K562 (cell line): ENCODE measurements around the gene HIPK2. TPM values are rescaled to one million over a fixed set of nuclear protein-coding genes. Genes with fewer than 3 reads are reported as not detected.

Experiments
- ATAC-seq: fragments of 200-7000 bp; cut with Tn5 transposase; 3 replicates; pipeline ENCODE4 v1.9.1; 2020; ENCODE audit warnings: moderate library complexity
- BruUV-seq: library from RNA; stranded (reverse); fragments of 400-500 nt; replicated peaks from 2 replicates; lab custom pipeline; 2021; lab: Mats Ljungman, UMichigan
- CTCF ChIA-PET: fragments of 300-600 bp; formaldehyde crosslinking; extraction: SDS; loops from one replicate; lab custom pipeline; 2021; ENCODE audit warnings: low intra/inter-chr PET ratio; lab: Yijun Ruan, JAX
- POLR2A ChIA-PET: fragments of 300-600, 350-650 bp; sonication (Branson Sonifier 250); formaldehyde crosslinking; extraction: SDS; loops from one replicate; lab custom pipeline; 2021; ENCODE audit warnings: antibody characterized with exemption, inconsistent platforms; lab: Yijun Ruan, JAX
- DNase-seq, 4 experiments: peaks; one replicate each; pipeline versions ENCODE4 v3.0.0 to v3.0.0-alpha.2; 2011 to 2018; ENCODE audit warnings: low spot score in 3 of 4, mixed read lengths in 3 of 4; ENCODE audit errors: extremely low read depth in 1 of 4
- FAIRE-seq: peaks from 2 replicates; lab custom pipeline; 2011; peaks lifted over from hg19 to GRCh38; lab: Jason Lieb, UNC
- H2AFZ ChIP-seq: 2 replicates; pipeline ENCODE4 v1.6.0; 2011; ENCODE audit warnings: low read depth, low read length, control low read depth, inconsistent platforms
- H3K27ac ChIP-seq: fragments of 200-600 bp; 3 replicates; pipeline ENCODE4 v1.8.0; 2011; ENCODE audit warnings: low read depth, mild to moderate bottlenecking, control low read depth, inconsistent platforms, low read length, moderate library complexity, mixed read lengths; ENCODE audit errors: extremely low read depth
- H3K27me3 ChIP-seq, 2 experiments: fragments of 300-600 bp in 1 of 2; 2 replicates in 1 of 2; 3 replicates in 1 of 2; pipeline versions ENCODE4 v1.6.0 to v1.8.0; 2011; ENCODE audit warnings: inconsistent platforms in 2 of 2, low read length in 2 of 2, mild to moderate bottlenecking in 1 of 2, mixed read lengths in 1 of 2, moderate library complexity in 1 of 2; ENCODE audit not compliant: control insufficient read depth in 2 of 2, insufficient read depth in 2 of 2
- H3K36me3 ChIP-seq: fragments of 300-600 bp; 3 replicates; pipeline ENCODE4 v1.8.0; 2011; ENCODE audit warnings: mild to moderate bottlenecking, low read length, inconsistent platforms; ENCODE audit not compliant: control insufficient read depth, insufficient read depth
- H3K4me1 ChIP-seq, 2 experiments: fragments of 200-600 bp in 1 of 2; replicated peaks in 1 of 2; 2 replicates in 1 of 2; 3 replicates in 1 of 2; pipeline versions ENCODE4 v1.5.1 to v1.8.0; 2011; ENCODE audit warnings: inconsistent platforms in 2 of 2, low read length in 2 of 2, mild to moderate bottlenecking in 1 of 2, mixed read lengths in 1 of 2, moderate library complexity in 1 of 2; ENCODE audit not compliant: control insufficient read depth in 2 of 2, insufficient read depth in 2 of 2
- H3K4me2 ChIP-seq: 2 replicates; pipeline ENCODE4 v1.6.1; 2011; ENCODE audit warnings: low read length, control low read depth, inconsistent platforms, mixed read lengths; ENCODE audit not compliant: insufficient read depth
- H3K4me3 ChIP-seq: fragments of 200-600 bp; sonication (generic), shearing (Covaris generic); 2 replicates; pipeline ENCODE4 v1.5.1; 2016; ENCODE audit warnings: control low read depth, inconsistent platforms
- H3K79me2 ChIP-seq: fragments of 200-600 bp; 3 replicates; pipeline ENCODE4 v1.8.0; 2011; ENCODE audit warnings: low read length, inconsistent platforms; ENCODE audit not compliant: control insufficient read depth, insufficient read depth
- H3K9ac ChIP-seq, 2 experiments: 2 replicates each; pipeline versions ENCODE4 v1.6.0 to v1.6.1; 2011; ENCODE audit warnings: low read depth in 2 of 2, low read length in 2 of 2, control low read depth in 1 of 2, inconsistent platforms in 1 of 2, mild to moderate bottlenecking in 1 of 2, mixed read lengths in 1 of 2; ENCODE audit not compliant: insufficient read depth in 1 of 2
- H3K9me1 ChIP-seq: one replicate; pipeline ENCODE4 v1.6.0; 2011; ENCODE audit warnings: inconsistent platforms, mild to moderate bottlenecking, low read length, moderate library complexity; ENCODE audit not compliant: control insufficient read depth, insufficient read depth
- H3K9me3 ChIP-seq: replicated peaks from 2 replicates; pipeline ENCODE4 v1.5.1; 2011; ENCODE audit warnings: low read depth, low read length, inconsistent platforms; ENCODE audit not compliant: control insufficient read depth, insufficient read depth
- H4K20me1 ChIP-seq: replicated peaks from 2 replicates; pipeline ENCODE4 v1.6.1; 2011; ENCODE audit warnings: low read length, inconsistent platforms, mixed read lengths; ENCODE audit not compliant: control insufficient read depth, insufficient read depth
- BRCA1 ChIP-seq, 2 experiments: fragments of 450-650 bp in 1 of 2; sonication (generic) in 1 of 2; formaldehyde crosslinking in 1 of 2; IDR thresholded peaks; 2 replicates each; pipeline versions ENCODE4 v1.5.0 to v1.6.1; 2017 to 2020; ENCODE audit warnings: mild to moderate bottlenecking in 1 of 2, missing genetic modification reagents in 1 of 2
- CXXC5 ChIP-seq: fragments of 250-450 bp; sonication (Bioruptor Pico); IDR thresholded peaks from 2 replicates; pipeline ENCODE4 v1.8.0; 2022; ENCODE audit warnings: inconsistent platforms, mild to moderate bottlenecking, moderate library complexity
- JUNB ChIP-seq: fragments of 450-650 bp; formaldehyde crosslinking; conservative IDR thresholded peaks from 2 replicates; pipeline ENCODE4 v1.4.0; 2020; ENCODE audit warnings: mild to moderate bottlenecking
- POLR2G ChIP-seq: fragments of 200-400 bp; formaldehyde crosslinking; IDR thresholded peaks from 2 replicates; pipeline ENCODE4 v1.6.1; 2017; ENCODE audit warnings: low read depth, mild to moderate bottlenecking, antibody characterized with exemption, low read length, moderate library complexity
- TBP ChIP-seq: optimal IDR thresholded peaks from 2 replicates; pipeline ENCODE3; 2011; ENCODE audit warnings: low read depth, low read length, improper control_type of control experiment
- WGBS: fragments of 100-300 bp; shearing (Covaris generic); methylation state at CpG from one replicate; pipeline ENCODE4 v1.1.6; 2016; ENCODE audit warnings: low coverage, mixed read lengths; ENCODE audit not compliant: insufficient coverage; ENCODE audit errors: missing lambda C conversion rate; 5-methylcytosine and 5-hydroxymethylcytosine counted together
- in situ Hi-C: fragments of 300-500 bp; cut with MboI; formaldehyde crosslinking; loops from 4 replicates; pipeline ENCODE4 v1.15.0; 2018; ENCODE audit warnings: inconsistent platforms, mixed read lengths
- intact Hi-C: fragments of 100-400 bp; cut with micrococcal nuclease; formaldehyde crosslinking; loops from 2 replicates; pipeline ENCODE4 v1.14.2; 2022
- polyA plus RNA-seq, 8 experiments: library from polyadenylated mRNA; depleted of rRNA in 4 of 8; stranded (reverse) in 5 of 8; unstranded in 3 of 8; fragments of >200 nt; fragmentation: Nextera tagmentation in 2 of 8; fragmentation: Illumina TruSeq in 1 of 8; extraction: Ambion mirVana in 2 of 8; extraction: Trizol in 1 of 8; gene quantifications; 2 replicates each; pipeline versions ENCODE4 v1.2.1 to v1.2.3, GENCODE V29; 2011 to 2014; ENCODE audit warnings: inconsistent platforms in 1 of 8, missing spikeins in 1 of 8
- total RNA-seq, 7 experiments: library from RNA; depleted of rRNA in 6 of 7; stranded (reverse); fragments of >200 nt in 6 of 7; fragmentation: Illumina TruSeq in 2 of 7; extraction: Trizol in 2 of 7; gene quantifications; 2 replicates each; pipeline versions ENCODE4 v1.2.1 to v1.2.3, GENCODE V29; 2011 to 2021; ENCODE audit warnings: low replicate concordance in 1 of 7
- TF ChIP-seq, protein P1 (sequence below), 2 experiments: fragments of 450-650 bp in 1 of 2; IDR thresholded peaks; 2 replicates each; pipeline ENCODE4 v1.6.1; 2011 to 2017; ENCODE audit warnings: low read depth in 2 of 2, antibody characterized with exemption in 1 of 2, borderline replicate concordance in 1 of 2, low read length in 1 of 2, mild to moderate bottlenecking in 1 of 2, mixed read lengths in 1 of 2; ENCODE audit not compliant: control insufficient read depth in 1 of 2
- TF ChIP-seq, protein P2 (sequence below): sonication (generic); formaldehyde crosslinking; IDR thresholded peaks from 2 replicates; pipeline ENCODE4 v1.8.0; 2022; ENCODE audit warnings: missing genetic modification reagents, mild to moderate bottlenecking, borderline replicate concordance

HIPK2 gene
- total and polyA plus RNA-seq, 9 of the 15 experiments (the other 6 are each of a cell fraction or from before 2014, with no cell fraction given), result 0.69 to 19.8 (median 5.1) TPM

DNA sequence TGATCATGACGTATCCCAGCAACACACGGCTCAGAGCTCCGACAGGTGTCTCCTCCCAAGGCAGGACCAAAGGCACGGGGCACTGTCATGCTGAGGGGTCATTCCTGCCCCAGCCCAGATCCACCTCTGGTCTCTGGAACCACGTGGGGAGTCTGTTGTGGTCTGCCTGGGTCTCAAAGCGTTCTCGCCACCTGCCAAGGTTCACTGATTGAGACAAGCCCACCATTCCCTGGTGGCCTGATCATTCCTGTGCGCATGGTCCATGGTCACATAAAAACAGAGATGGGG, 83.5 kb downstream of the HIPK2 start:
- no peaks in the 10 kb centered on the region for H3K9me3 ChIP-seq
- POLR2A ChIA-PET, result interaction anchor here (0.8 kb wide), 1 partner anchor 47 kb away, joined by 3 read pairs; no protein-coding TSS in a partner anchor
- peaks cover 3% of the 10 kb centered on the region; the same call in 2 of the 3 replicates for H3K36me3 ChIP-seq
- H3K9me1 ChIP-seq, result no peaks in the 10 kb centered on the region
- H3K27ac ChIP-seq, result no peak overlapping the region
- DNase-seq (no peak), ATAC-seq (no peak), FAIRE-seq (no peak)
- H3K79me2 ChIP-seq, result no peaks in the 10 kb centered on the region
- CTCF ChIA-PET, result no interaction called here
- H3K27me3 ChIP-seq, result no peaks in the 10 kb centered on the region
- no TSS peak for BruUV-seq
- H2AFZ ChIP-seq, result no peak overlapping the region
- no peak overlapping the region for H3K4me3 ChIP-seq
- in situ Hi-C loops, result no loop called here
- no peak for TF ChIP-seq BRCA1 (IDR thresholded peaks at IDR 0.05)
- 0 out of 2 replicates have a peak, but pooled peaks have one; percentile 60 for TF ChIP-seq BRCA1 (CRISPR knock-in tag; IDR thresholded peaks at IDR 0.05)
- TF ChIP-seq POLR2G, result no peak
- TF ChIP-seq, protein P1, sequence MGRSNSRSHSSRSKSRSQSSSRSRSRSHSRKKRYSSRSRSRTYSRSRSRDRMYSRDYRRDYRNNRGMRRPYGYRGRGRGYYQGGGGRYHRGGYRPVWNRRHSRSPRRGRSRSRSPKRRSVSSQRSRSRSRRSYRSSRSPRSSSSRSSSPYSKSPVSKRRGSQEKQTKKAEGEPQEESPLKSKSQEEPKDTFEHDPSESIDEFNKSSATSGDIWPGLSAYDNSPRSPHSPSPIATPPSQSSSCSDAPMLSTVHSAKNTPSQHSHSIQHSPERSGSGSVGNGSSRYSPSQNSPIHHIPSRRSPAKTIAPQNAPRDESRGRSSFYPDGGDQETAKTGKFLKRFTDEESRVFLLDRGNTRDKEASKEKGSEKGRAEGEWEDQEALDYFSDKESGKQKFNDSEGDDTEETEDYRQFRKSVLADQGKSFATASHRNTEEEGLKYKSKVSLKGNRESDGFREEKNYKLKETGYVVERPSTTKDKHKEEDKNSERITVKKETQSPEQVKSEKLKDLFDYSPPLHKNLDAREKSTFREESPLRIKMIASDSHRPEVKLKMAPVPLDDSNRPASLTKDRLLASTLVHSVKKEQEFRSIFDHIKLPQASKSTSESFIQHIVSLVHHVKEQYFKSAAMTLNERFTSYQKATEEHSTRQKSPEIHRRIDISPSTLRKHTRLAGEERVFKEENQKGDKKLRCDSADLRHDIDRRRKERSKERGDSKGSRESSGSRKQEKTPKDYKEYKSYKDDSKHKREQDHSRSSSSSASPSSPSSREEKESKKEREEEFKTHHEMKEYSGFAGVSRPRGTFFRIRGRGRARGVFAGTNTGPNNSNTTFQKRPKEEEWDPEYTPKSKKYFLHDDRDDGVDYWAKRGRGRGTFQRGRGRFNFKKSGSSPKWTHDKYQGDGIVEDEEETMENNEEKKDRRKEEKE (IDR thresholded peaks at IDR 0.05; ENCODE audit: borderline replicate concordance in 1 of 2, control insufficient read depth in 1 of 2, low read depth in 2 of 2, low read length in 1 of 2), result no peak
- TF ChIP-seq, protein P2, sequence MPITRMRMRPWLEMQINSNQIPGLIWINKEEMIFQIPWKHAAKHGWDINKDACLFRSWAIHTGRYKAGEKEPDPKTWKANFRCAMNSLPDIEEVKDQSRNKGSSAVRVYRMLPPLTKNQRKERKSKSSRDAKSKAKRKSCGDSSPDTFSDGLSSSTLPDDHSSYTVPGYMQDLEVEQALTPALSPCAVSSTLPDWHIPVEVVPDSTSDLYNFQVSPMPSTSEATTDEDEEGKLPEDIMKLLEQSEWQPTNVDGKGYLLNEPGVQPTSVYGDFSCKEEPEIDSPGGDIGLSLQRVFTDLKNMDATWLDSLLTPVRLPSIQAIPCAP (CRISPR knock-in tag), result no peak
- no peak for TF ChIP-seq JUNB (CRISPR knock-in tag)
- no peak for TF ChIP-seq CXXC5
- no peak for TF ChIP-seq TBP
- no peak overlapping the region; a peak in 1 of 4 replicates for H3K9ac ChIP-seq
- no peaks in the 10 kb centered on the region; a peak in 3 of 5 replicates for H3K4me1 ChIP-seq
- intact Hi-C loops, result no loop called here
- WGBS, result 57% methylated on average over 8 of the region's 8 CpGs
- no peak overlapping the region for H3K4me2 ChIP-seq
- peaks cover 12% of the 10 kb centered on the region for H4K20me1 ChIP-seq
